Stimulated activated CD4-positive, alpha-beta T cell treated with anti-CD3 and anti-CD28 coated beads, Interleukin-2, amount 100 ng/mL, for 4 hours (primary cell): ENCODE measurements around the gene CAP2.
"Not testable (repeated sequence)": the region's sequence is repeated elsewhere in the genome, so short reads cannot be mapped to it uniquely, and the experiment has no call there.

Experiments
- DNase-seq: peaks from one replicate; pipeline ENCODE4 v3.0.0-alpha.2; 2020; ENCODE audit warnings: low read depth

The CAP2 gene

GRCh38 chr6:17439243-17439993 is 46.0 kb downstream of the CAP2 start:
- DNase-seq = no peak

- not testable (repeated sequence) for DNase-seq
These were observed 47.4 kb downstream of the CAP2 start for GRCh38 chr6:17440811-17441210.

- no peak for DNase-seq
These were observed 48.8 kb downstream of the CAP2 start for GRCh38 chr6:17442196-17442595.

GRCh38 chr6:17446713-17447112 is 53.3 kb downstream of the CAP2 start:
- no peak for DNase-seq

GRCh38 chr6:17448165-17448564 is 54.8 kb downstream of the CAP2 start:
- no peak for DNase-seq

GRCh38 chr6:17450397-17450796 is 57.0 kb downstream of the CAP2 start:
- no peak for DNase-seq

- no peak for DNase-seq
These were observed 57.4 kb downstream of the CAP2 start for GRCh38 chr6:17450832-17451231.

GRCh38 chr6:17452096-17452495 is 58.7 kb downstream of the CAP2 start:
- DNase-seq = no peak

GRCh38 chr6:17454316-17455005 is 61.1 kb downstream of the CAP2 start:
- no peak for DNase-seq

- DNase-seq = no peak
These were observed 62.5 kb downstream of the CAP2 start for GRCh38 chr6:17455919-17456318.

GRCh38 chr6:17456711-17457110 is 63.3 kb downstream of the CAP2 start:
- DNase-seq = no peak

- DNase-seq = no peak
These were observed 64.0 kb downstream of the CAP2 start for GRCh38 chr6:17457405-17457804.

GRCh38 chr6:17457956-17458355 is 64.6 kb downstream of the CAP2 start:
- DNase-seq = no peak

- DNase-seq = no peak
These were observed 65.6 kb downstream of the CAP2 start for GRCh38 chr6:17458966-17459365.

GRCh38 chr6:17460862-17461261 is 67.5 kb downstream of the CAP2 start:
- DNase-seq = no peak

- DNase-seq = no peak
These were observed 72.8 kb downstream of the CAP2 start for GRCh38 chr6:17466147-17466546.

- no peak for DNase-seq
These were observed 73.3 kb downstream of the CAP2 start for GRCh38 chr6:17466707-17467106.

- DNase-seq = no peak
These were observed 75.8 kb downstream of the CAP2 start for GRCh38 chr6:17469006-17469832.

- DNase-seq = no peak
These were observed 77.0 kb downstream of the CAP2 start for GRCh38 chr6:17470202-17470937.

- no peak for DNase-seq
These were observed 77.5 kb downstream of the CAP2 start for GRCh38 chr6:17470938-17471327.

- DNase-seq = no peak
These were observed 79.3 kb downstream of the CAP2 start for GRCh38 chr6:17472653-17473183.

GRCh38 chr6:17473554-17473953 is 80.2 kb downstream of the CAP2 start:
- DNase-seq = no peak
